Left lung (tissue), 14 donors: Measurements from ENCODE around the gene TPSAB1. TPM values are rescaled to one million over a fixed set of nuclear protein-coding genes. Genes with fewer than 3 reads are reported as not detected.
"Not testable (repeated sequence)": the region's sequence is repeated elsewhere in the genome, so short reads cannot be mapped to it uniquely, and the experiment has no call there.

Experiments
- ATAC-seq: fragments of 200-7000 bp; cut with Tn5 transposase; one replicate; pipeline ENCODE4 v1.9.1; 2020; ENCODE audit warnings: moderate library complexity
- DNase-seq, 4 donors: peaks; one replicate each; pipeline ENCODE4 v3.0.0-alpha.2; 2013 to 2020
- H3K27ac ChIP-seq, 2 donors: fragments of 200-600 bp; sonication (generic) in 1 of 2; one replicate each; pipeline versions ENCODE4 v1.5.0 to v1.8.0; 2020 to 2021
- H3K27me3 ChIP-seq, 2 donors: fragments of 200-600 bp; sonication (generic) in 1 of 2; one replicate each; pipeline versions ENCODE4 v1.5.0 to v1.8.0; 2020 to 2021
- H3K36me3 ChIP-seq, 2 donors: fragments of 200-600 bp; sonication (generic) in 1 of 2; one replicate each; pipeline versions ENCODE4 v1.5.0 to v1.8.0; 2020 to 2021
- H3K4me1 ChIP-seq, 2 donors: fragments of 200-600 bp; one replicate each; pipeline ENCODE4 v1.8.0; 2021
- H3K4me3 ChIP-seq, 2 donors: fragments of 200-600 bp; sonication (generic) in 1 of 2; one replicate each; pipeline versions ENCODE4 v1.5.0 to v1.8.0; 2020 to 2021; ENCODE audit warnings: mild to moderate bottlenecking in 1 of 2
- H3K9me3 ChIP-seq, 2 donors: fragments of 200-600 bp; sonication (generic) in 1 of 2; one replicate each; pipeline versions ENCODE4 v1.5.0 to v1.8.0; 2020 to 2021
- CTCF ChIP-seq, 2 donors: fragments of 200-600 bp; sonication (generic) in 1 of 2; IDR thresholded peaks; one replicate each; pipeline versions ENCODE4 v1.5.0 to v1.8.0; 2021; ENCODE audit warnings: antibody characterized with exemption in 2 of 2
- intact Hi-C, 2 donors: fragments of 100-400 bp; cut with DNase I; formaldehyde crosslinking; loops; one replicate each; pipeline versions ENCODE4 v1.11.2 to v1.14.2; 2022
- long read RNA-seq, 12 donors: library from polyadenylated mRNA in 2 of 12; unstranded in 2 of 12; transcript quantifications; one replicate each; pipeline ENCODE4 v2.0.0 and lab custom pipeline, GENCODE V29; 2019 to 2026
- polyA plus RNA-seq, 6 donors: library from polyadenylated mRNA; unstranded; fragments of 120-200 nt; gene quantifications; one replicate each; pipeline ENCODE4 v1.2.1, GENCODE V29; 2013; ENCODE audit not compliant: insufficient read length in 6 of 6
- total RNA-seq, 2 donors: library from RNA; stranded (reverse); fragmentation: NEBNext Ultra II Directional; extraction: Animal tissue kit (Norgen Biotek cat#: 25700); gene quantifications; one replicate each; pipeline ENCODE4 v1.2.1, GENCODE V29; 2021
- donor health status: DM: no; HTN: yes; CAD: no.
- donor health status: DM: no; HTN: no; CAD: no.

Gene TPSAB1
- 10 to 100 TPM; 35.1 to 51.0 TPM for total RNA-seq
- under 1 TPM in 2 of 6 donors, not detected in 4; 0.21 to 0.25 TPM for polyA plus RNA-seq
- long read RNA-seq, donor 1, partial matches to known transcripts = 0 of 1 reads
- long read RNA-seq, donor 1, other reads (novel, unspliced or antisense) = 0 of 1 reads
- long read RNA-seq, donor 2 = 0 reads
- long read RNA-seq, donor 3 = 0 reads
- long read RNA-seq, donor 4, transcript TPSAB1-201 (6 exons, 1,175 nt) = major isoform, 42 of 66 reads
- long read RNA-seq, donor 4, transcript TPSAB1-202 (5 exons, 1,357 nt) = minor isoform, 19 of 66 reads
- long read RNA-seq, donor 4, partial matches to known transcripts = 2 of 66 reads
- long read RNA-seq, donor 4, other reads (novel, unspliced or antisense) = 3 of 66 reads
- long read RNA-seq, donor 5 = 0 reads
- long read RNA-seq, donor 6 = 0 reads
- long read RNA-seq, donor 7 = 0 reads
- long read RNA-seq, donor 8 = 0 reads
- long read RNA-seq, donor 9 = 0 reads
- long read RNA-seq, donor 10, transcript TPSAB1-201 (6 exons, 1,175 nt) = major isoform, 118 of 155 reads
- long read RNA-seq, donor 10, transcript TPSAB1-202 (5 exons, 1,357 nt) = minor isoform, 25 of 155 reads
- long read RNA-seq, donor 10, partial matches to known transcripts = 4 of 155 reads
- long read RNA-seq, donor 10, other reads (novel, unspliced or antisense) = 8 of 155 reads
- long read RNA-seq, donor 11 = 0 reads
- long read RNA-seq, donor 12 = 0 reads

DNA sequence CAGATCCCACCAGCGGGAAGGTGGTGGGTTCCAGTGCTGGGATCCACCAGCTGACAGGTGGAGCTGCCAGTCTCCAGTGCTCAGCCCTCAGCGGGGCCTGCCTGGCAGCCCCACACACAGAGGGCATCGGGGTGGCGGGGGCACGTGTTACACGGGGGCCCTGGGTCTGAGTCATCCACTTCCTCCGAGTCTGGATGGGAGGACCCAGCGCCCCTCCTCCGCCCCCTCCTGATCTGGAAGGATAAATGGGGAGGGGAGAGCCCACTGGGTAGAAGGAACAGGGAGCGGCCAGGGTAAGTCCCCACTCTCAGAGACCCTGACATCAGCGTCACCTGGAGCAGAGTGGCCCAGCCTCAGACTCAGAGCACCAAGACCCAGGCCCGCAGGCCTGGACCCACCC is at the start of gene TPSAB1:
TPSAB1 (plus strand) TSS at position 270 of the 400 bp plus-strand sequence. CDS start 234 bp downstream, outside the sequence.
- H3K27ac ChIP-seq, DNase-seq, H3K9me3 ChIP-seq, H3K36me3 ChIP-seq, ATAC-seq, intact Hi-C loops, H3K4me3 ChIP-seq, H3K4me1 ChIP-seq: not testable (repeated sequence)
- peaks cover 0 to 17% of the 10 kb centered on the region in 2 donors for H3K27me3 ChIP-seq

DNA sequence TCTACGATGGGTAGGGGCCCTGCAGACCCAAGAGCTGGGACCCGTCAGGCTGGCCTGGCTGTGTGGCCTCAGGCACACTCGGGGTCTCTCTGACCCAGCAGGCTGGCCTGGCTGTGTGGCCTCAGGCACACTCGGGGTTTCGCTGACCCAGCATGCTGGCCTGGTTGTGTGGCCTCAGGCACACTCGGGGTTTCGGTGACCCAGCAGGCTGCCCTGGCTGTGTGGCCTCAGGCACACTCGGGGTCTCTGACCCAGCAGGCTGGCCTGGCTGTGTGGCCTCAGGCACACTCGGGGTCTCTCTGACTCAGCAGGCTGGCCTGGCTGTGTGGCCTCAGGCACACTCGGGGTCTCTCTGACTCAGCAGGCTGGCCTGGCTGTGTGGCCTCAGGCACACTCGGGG is 49.7 kb upstream of the TPSAB1 start:
- intact Hi-C loops, ATAC-seq, H3K4me1 ChIP-seq: not testable (repeated sequence)

DNA sequence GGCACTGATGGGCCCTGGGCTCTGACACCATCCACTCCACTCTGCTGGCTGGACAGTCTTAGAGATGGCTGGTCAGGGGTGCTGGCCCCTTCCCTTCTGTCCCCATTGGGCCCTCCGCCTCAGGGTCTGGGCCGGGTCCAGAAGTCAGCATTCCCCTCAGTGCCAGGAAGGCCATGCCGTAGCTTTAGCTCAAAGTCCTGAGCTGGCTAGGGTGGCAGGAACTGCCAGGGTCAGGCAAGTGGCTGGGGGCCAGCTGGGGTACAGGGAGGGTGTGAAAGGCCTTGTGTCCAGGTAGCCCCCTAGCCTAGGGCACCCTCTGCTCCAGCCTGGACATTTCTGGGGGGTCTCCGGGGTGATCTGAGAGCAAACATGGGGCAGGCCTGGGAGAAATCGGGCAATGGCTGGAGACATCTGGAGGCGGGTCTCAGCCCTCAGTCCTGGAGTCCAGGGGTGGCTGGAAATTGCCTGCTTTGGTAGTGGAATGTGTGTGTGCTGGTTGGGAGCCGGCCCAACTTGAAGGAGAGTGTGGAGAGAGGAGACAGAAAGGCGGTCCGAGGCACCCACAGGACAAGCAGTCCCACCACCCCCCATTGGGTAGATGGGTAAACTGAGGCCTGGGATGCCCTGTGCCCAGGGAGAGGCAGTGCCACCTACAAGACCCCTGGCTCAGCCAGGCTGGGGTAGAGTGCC is 48.0 kb upstream of the TPSAB1 start:
- intact Hi-C loops = no loop called here
- no peak for TF ChIP-seq CTCF (IDR thresholded peaks at IDR 0.05)
- Histone ChIP-seq H3K9me3 (no peaks in the 10 kb centered on the region), H3K36me3 (no peaks in the 10 kb centered on the region), H3K27me3 (peaks cover 0 to 69% of the 10 kb centered on the region in 2 donors), H3K4me3 (no peak overlapping the region), H3K4me1 (no peaks in the 10 kb centered on the region), H3K27ac (no peak overlapping the region)
- ATAC-seq (no peak), DNase-seq (no peak)

More for the DNA sequence above, 49.7 kb upstream of the TPSAB1 start:
- H3K4me3 ChIP-seq, H3K9me3 ChIP-seq, DNase-seq, H3K27ac ChIP-seq, H3K36me3 ChIP-seq: not testable (repeated sequence)
- peaks cover 0 to 60% of the 10 kb centered on the region in 2 donors for H3K27me3 ChIP-seq

DNA sequence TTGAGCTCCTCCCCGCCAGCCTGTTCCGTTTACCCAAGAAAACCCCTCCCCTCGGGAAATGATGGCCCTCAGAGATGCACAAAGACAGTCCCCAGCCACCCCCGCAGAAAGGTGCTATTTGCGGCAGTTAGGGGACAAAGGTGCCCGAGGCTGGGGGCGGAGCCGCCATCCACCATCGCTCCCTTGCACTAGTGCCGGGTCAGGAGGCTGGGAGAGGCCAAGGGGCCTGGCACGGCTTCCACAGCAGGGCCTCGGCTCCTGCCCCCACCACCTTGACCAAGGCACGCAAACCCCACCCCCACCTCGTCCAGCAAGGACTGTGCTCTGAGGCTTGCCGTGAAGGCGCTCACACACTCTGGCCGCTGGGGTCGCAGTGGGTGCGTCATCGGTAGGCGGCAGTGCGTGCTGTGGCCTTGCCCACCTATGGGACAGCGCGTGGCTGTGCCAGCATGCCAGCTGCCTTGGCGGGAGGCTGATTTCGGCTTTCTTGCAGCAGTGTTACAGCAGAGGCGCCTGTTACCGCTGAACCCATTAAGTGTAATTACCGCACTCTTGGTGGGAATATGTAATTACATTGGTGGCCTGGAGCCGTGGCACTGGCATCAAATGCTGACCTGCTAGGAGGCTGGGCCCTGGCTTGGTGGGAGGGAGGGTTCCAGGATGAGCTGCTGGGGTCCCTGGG is 47.2 kb upstream of the TPSAB1 start:
- no peak for TF ChIP-seq CTCF (IDR thresholded peaks at IDR 0.05)
- Histone ChIP-seq H3K4me1 (no peaks in the 10 kb centered on the region), H3K27ac (no peak overlapping the region), H3K4me3 (no peak overlapping the region), H3K36me3 (no peaks in the 10 kb centered on the region), H3K27me3 (peaks cover 0 to 62% of the 10 kb centered on the region in 2 donors), H3K9me3 (no peaks in the 10 kb centered on the region)
- intact Hi-C loops = no loop called here
- ATAC-seq (no peak), DNase-seq (no peak)

DNA sequence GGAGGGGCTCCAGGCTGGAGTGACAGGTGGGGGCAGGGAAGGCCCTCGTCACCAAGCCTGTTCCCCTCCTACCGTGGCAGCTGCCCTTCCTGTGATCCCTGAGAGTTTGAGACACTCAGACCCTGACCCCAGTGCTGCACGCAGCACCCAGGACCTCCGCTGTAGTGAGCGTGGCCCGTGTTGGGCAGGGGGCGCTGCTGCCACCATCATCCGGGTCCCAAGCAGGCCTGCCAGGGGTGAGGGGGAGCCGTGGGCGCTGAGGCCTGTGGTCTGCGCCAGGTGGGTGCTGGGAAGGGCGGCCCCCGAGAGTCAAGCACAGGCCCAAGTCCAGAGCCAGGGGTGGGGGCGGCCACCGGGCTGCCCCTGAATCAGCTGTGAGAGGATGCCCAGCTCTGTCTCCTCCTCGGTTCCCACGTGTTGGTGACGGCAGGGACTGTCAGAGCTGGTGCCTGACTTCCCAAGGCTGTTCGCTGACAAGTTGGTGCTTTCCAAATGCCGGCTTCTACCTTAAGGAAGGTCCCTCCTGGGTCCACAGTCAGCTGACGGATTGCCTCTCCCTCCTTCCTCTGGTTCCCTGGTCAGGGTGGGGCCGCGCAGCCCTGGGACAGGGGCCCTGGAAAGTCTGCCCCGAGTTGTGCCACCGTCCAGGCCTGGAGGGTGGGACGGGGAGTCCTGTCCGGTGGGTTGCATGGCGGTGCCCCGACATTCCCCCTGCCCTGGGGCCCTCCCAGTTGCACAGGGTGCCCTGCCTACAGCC is 46.5 kb upstream of the TPSAB1 start:
- ATAC-seq (no peak), DNase-seq (no peak)
- no peaks in the 10 kb centered on the region for H3K36me3 ChIP-seq
- H3K4me3 ChIP-seq = no peak overlapping the region
- no peak for TF ChIP-seq CTCF (IDR thresholded peaks at IDR 0.05)
- no peaks in the 10 kb centered on the region for H3K9me3 ChIP-seq
- intact Hi-C loops = loop anchor here in 1 of 2 donors (2.0 kb wide), 1 partner anchor 87 kb away; no protein-coding TSS in a partner anchor
- no peak overlapping the region for H3K27ac ChIP-seq
- no peaks in the 10 kb centered on the region for H3K4me1 ChIP-seq
- H3K27me3 ChIP-seq = peaks cover 0 to 55% of the 10 kb centered on the region in 2 donors
